Duodenal mucosa (tissue), 2 donors: ENCODE data around the gene DUT.

Experiments used
- H3K27ac ChIP-seq: one replicate; pipeline ENCODE4 v1.7.0; 2013; ENCODE audit warnings: low read depth, low read length
- H3K27me3 ChIP-seq, 2 donors: one replicate each; pipeline ENCODE4 v1.7.0; 2013; ENCODE audit warnings: low read length in 2 of 2, control low read depth in 1 of 2; ENCODE audit not compliant: insufficient read depth in 2 of 2, control insufficient read depth in 1 of 2
- H3K36me3 ChIP-seq, 2 donors: one replicate each; pipeline ENCODE4 v1.7.0; 2013; ENCODE audit warnings: low read length in 2 of 2, control low read depth in 1 of 2; ENCODE audit not compliant: insufficient read depth in 2 of 2, control insufficient read depth in 1 of 2
- H3K4me1 ChIP-seq, 2 donors: one replicate each; pipeline ENCODE4 v1.7.0; 2013; ENCODE audit warnings: low read length in 2 of 2, control low read depth in 1 of 2; ENCODE audit not compliant: insufficient read depth in 2 of 2, control insufficient read depth in 1 of 2
- H3K4me3 ChIP-seq, 2 donors: one replicate each; pipeline ENCODE4 v1.7.0; 2013; ENCODE audit warnings: low read length in 2 of 2, low read depth in 1 of 2
- H3K9ac ChIP-seq, 2 donors: one replicate each; pipeline ENCODE4 v1.7.0; 2013; ENCODE audit warnings: low read length in 2 of 2, low read depth in 1 of 2
- H3K9me3 ChIP-seq, 2 donors: one replicate each; pipeline ENCODE4 v1.7.0; 2013; ENCODE audit warnings: low read length in 2 of 2, control low read depth in 1 of 2; ENCODE audit not compliant: control insufficient read depth in 1 of 2

Gene DUT

DNA sequence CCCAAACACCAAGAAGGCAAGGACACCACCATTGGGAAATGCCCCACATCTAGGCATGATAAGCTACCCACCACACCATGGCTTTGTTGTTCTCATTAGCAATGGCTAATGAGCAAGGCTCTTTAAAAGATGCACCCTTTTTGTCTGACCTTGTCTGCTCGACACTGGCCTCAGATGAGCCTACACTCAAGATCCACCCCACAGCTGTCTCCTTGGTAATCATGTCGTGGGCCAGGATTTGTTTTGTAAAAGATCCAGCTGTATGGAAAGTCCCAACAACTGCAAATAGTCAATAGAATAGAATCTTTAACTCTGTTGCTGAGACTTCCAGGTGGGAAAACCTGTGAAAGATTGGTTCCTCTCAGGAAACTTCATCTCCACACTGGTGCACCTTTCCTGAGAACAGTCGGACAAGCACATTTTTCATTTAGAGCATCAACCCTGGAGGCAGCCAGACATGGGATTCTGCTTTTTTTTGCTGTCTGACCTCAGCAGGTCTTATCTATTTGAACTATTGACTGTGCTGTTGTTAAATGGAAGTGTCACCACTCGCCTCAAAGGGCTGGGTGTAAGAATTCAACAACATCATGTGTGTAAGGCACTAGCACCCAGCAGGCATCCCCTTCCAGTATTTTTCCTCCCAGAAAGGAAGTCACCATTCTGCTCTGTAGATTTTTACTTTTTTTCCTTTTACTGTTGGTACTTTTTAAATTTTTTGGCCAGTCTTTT is 35.5 kb downstream of the DUT start:
- Histone ChIP-seq H3K27ac (no peak overlapping the region), H3K9me3 (no peaks in the 10 kb centered on the region), H3K4me3 (no peak overlapping the region), H3K4me1 (no peaks in the 10 kb centered on the region), H3K27me3 (no peaks in the 10 kb centered on the region), H3K36me3 (no peaks in the 10 kb centered on the region), H3K9ac (no peak overlapping the region)

GRCh38 chr15:48367483-48367882 is 36.3 kb downstream of the DUT start:
- H3K36me3 ChIP-seq = no peaks in the 10 kb centered on the region
- no peak overlapping the region for H3K4me3 ChIP-seq
- no peaks in the 10 kb centered on the region for H3K9me3 ChIP-seq
- no peaks in the 10 kb centered on the region for H3K27me3 ChIP-seq
- no peak overlapping the region for H3K9ac ChIP-seq
- H3K4me1 ChIP-seq = no peaks in the 10 kb centered on the region
- H3K27ac ChIP-seq = no peak overlapping the region

DNA sequence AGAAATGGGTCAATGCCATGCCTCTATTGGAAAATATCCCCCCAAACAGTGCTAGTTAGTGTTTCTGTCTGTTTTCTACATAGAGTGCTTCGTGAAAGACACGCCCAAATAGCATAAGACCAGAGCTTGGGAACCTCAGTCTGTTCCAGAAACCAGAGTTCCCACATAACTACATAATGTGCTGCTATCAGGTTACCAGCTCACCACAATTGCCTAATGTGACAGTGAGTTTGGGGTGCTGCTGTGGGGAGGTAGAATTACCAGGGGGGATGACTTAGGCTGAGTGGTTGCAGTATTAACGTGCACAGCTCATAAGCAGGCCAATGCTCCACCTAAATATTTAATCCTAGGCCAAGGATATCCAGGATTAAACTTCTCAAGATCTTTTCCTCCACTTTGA is 39.2 kb downstream of the DUT start:
- Histone ChIP-seq H3K36me3 (no peaks in the 10 kb centered on the region), H3K4me3 (no peak overlapping the region), H3K27ac (no peak overlapping the region), H3K9ac (no peak overlapping the region), H3K4me1 (no peaks in the 10 kb centered on the region), H3K27me3 (no peaks in the 10 kb centered on the region), H3K9me3 (no peaks in the 10 kb centered on the region)

GRCh38 chr15:48371550-48371949 is 40.3 kb downstream of the DUT start:
- H3K27me3 ChIP-seq = no peaks in the 10 kb centered on the region
- H3K9me3 ChIP-seq = no peaks in the 10 kb centered on the region
- no peaks in the 10 kb centered on the region for H3K36me3 ChIP-seq
- no peak overlapping the region for H3K9ac ChIP-seq
- H3K4me3 ChIP-seq = no peak overlapping the region
- no peak overlapping the region for H3K27ac ChIP-seq
- H3K4me1 ChIP-seq = no peaks in the 10 kb centered on the region

GRCh38 chr15:48371961-48372360 is 40.7 kb downstream of the DUT start:
- Histone ChIP-seq H3K4me1 (no peaks in the 10 kb centered on the region), H3K27me3 (no peaks in the 10 kb centered on the region), H3K9me3 (no peaks in the 10 kb centered on the region), H3K9ac (no peak overlapping the region), H3K27ac (no peak overlapping the region), H3K4me3 (no peak overlapping the region), H3K36me3 (no peaks in the 10 kb centered on the region)

GRCh38 chr15:48373821-48374451 is 42.7 kb downstream of the DUT start:
- no peaks in the 10 kb centered on the region for H3K27me3 ChIP-seq
- no peaks in the 10 kb centered on the region for H3K4me1 ChIP-seq
- H3K36me3 ChIP-seq = no peaks in the 10 kb centered on the region
- no peak overlapping the region for H3K9ac ChIP-seq
- H3K27ac ChIP-seq = no peak overlapping the region
- H3K9me3 ChIP-seq = no peaks in the 10 kb centered on the region
- no peak overlapping the region for H3K4me3 ChIP-seq

GRCh38 chr15:48374472-48374871 is 43.2 kb downstream of the DUT start:
- no peaks in the 10 kb centered on the region for H3K27me3 ChIP-seq
- no peaks in the 10 kb centered on the region for H3K4me1 ChIP-seq
- no peaks in the 10 kb centered on the region for H3K9me3 ChIP-seq
- H3K36me3 ChIP-seq = no peaks in the 10 kb centered on the region
- H3K27ac ChIP-seq = no peak overlapping the region
- H3K4me3 ChIP-seq = no peak overlapping the region
- no peak overlapping the region for H3K9ac ChIP-seq

DNA sequence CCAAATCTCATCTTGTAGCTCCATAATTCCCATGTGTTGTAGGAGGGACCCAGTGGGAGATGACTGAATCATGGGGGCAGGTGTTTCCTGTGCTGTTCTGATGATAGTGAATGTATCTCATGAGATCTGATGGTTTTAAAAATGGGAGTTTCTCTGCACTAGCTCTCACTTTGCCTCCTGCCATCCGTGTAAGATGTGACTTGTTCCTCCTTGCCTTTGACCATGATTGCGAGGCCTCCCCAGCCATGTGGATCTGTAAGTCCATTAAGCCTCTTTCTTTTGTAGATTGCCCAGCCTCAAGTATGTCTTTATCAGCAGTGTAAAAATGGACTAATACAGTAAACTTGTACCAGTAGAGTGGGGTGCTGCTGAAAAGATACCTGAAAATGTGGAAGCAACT is 44.5 kb downstream of the DUT start:
- Histone ChIP-seq H3K9ac (no peak overlapping the region), H3K27ac (no peak overlapping the region), H3K4me1 (no peaks in the 10 kb centered on the region), H3K36me3 (no peaks in the 10 kb centered on the region), H3K27me3 (no peaks in the 10 kb centered on the region), H3K9me3 (no peaks in the 10 kb centered on the region), H3K4me3 (no peak overlapping the region)

GRCh38 chr15:48380198-48380597 is 49.0 kb downstream of the DUT start:
- Histone ChIP-seq H3K27me3 (no peaks in the 10 kb centered on the region), H3K9ac (no peak overlapping the region), H3K9me3 (no peaks in the 10 kb centered on the region), H3K4me1 (no peaks in the 10 kb centered on the region), H3K27ac (no peak overlapping the region), H3K36me3 (no peaks in the 10 kb centered on the region), H3K4me3 (no peak overlapping the region)

- Histone ChIP-seq H3K27ac (no peak overlapping the region), H3K9ac (no peak overlapping the region), H3K4me1 (no peaks in the 10 kb centered on the region), H3K36me3 (no peaks in the 10 kb centered on the region), H3K27me3 (no peaks in the 10 kb centered on the region), H3K4me3 (no peak overlapping the region), H3K9me3 (no peaks in the 10 kb centered on the region)
Measured at GRCh38 chr15:48381861-48382260, 50.6 kb downstream of the DUT start.
